ENCODE measurements around the gene CRELD1. TPM values are rescaled to one million over a fixed set of nuclear protein-coding genes. Genes with fewer than 3 reads are reported as not detected.

Gene CRELD1
- total and polyA plus RNA-seq, 2 donors (not counting 1 experiment from before 2014, with no cell fraction given), result 46.8 to 47.6 TPM

GRCh38 chr3:9940746-9941145 lies 7.1 kb downstream of the CRELD1 start:
- Mint-ChIP-seq H3K9me3 (ENCODE audit: insufficient read depth) (no peaks in the 10 kb centered on the region), H3K27me3 (no peaks in the 10 kb centered on the region), H3K4me3 (no peak overlapping the region), H3K27ac (no peak overlapping the region), H3K4me1 (peaks cover 5% of the 10 kb centered on the region)
- no peak overlapping the region for H3K27ac ChIP-seq (ENCODE audit: low read length in 2 of 2)
- intact Hi-C loops (cut with micrococcal nuclease), result no loop called here
- no peaks in the 10 kb centered on the region for H3K4me1 ChIP-seq (ENCODE audit: control insufficient read depth in 2 of 2, insufficient read depth in 2 of 2, low read length in 2 of 2)
- peaks cover 6% of the 10 kb centered on the region for H3K79me2 ChIP-seq (ENCODE audit: control insufficient read depth, insufficient read depth, low read length)
- no peaks in the 10 kb centered on the region for H4K20me1 ChIP-seq (ENCODE audit: control insufficient read depth, insufficient read depth, low read length, poor library complexity, severe bottlenecking)
- DNase-seq (no peak), ATAC-seq (ENCODE audit: low read depth) (no peak)
- H3K36me3 ChIP-seq (replicated peaks in 1 of 2; ENCODE audit: control extremely low read depth in 1 of 2, control insufficient read depth in 1 of 2, extremely low read depth in 1 of 2, insufficient read depth in 2 of 2, low read length in 1 of 2), result peaks cover 0 to 25% of the 10 kb centered on the region in 2 experiments
- no peak overlapping the region for H3K4me2 ChIP-seq (replicated peaks; ENCODE audit: low read depth, low read length, poor library complexity, severe bottlenecking)
- no peaks in the 10 kb centered on the region for H3K27me3 ChIP-seq (replicated peaks in 1 of 4; ENCODE audit: control extremely low read depth in 1 of 4, control insufficient read depth in 3 of 4, insufficient read depth in 4 of 4, low read length in 3 of 4)
- POLR2A ChIA-PET, result no interaction called here
- no peak overlapping the region for H3K4me3 ChIP-seq (ENCODE audit: control extremely low read depth in 1 of 5, extremely low read depth in 1 of 5, insufficient read depth in 1 of 5, low read depth in 2 of 5, low read length in 4 of 5)
- H2AFZ ChIP-seq (ENCODE audit: insufficient read depth, low read depth, low read length, poor library complexity, severe bottlenecking), result no peak overlapping the region
- no peak overlapping the region for H3K9ac ChIP-seq (ENCODE audit: low read length)
- 98% methylated on average over 9 of the region's 10 CpGs for WGBS (ENCODE audit: insufficient coverage)
- TF ChIP-seq CTCF (IDR thresholded peaks at IDR 0.05), result no peak
- TF ChIP-seq EZH2 (IDR thresholded peaks at IDR 0.05; ENCODE audit: borderline replicate concordance, insufficient read depth, low read depth, low read length, poor library complexity, severe bottlenecking), result no peak
- H3K9me3 ChIP-seq (ENCODE audit: control extremely low read depth in 1 of 3, control insufficient read depth in 2 of 3, insufficient read depth in 1 of 3, low read length in 2 of 3), result no peaks in the 10 kb centered on the region
- CTCF ChIA-PET, result no interaction called here

- no peaks in the 10 kb centered on the region for H3K9me3 ChIP-seq (ENCODE audit: control extremely low read depth in 1 of 3, control insufficient read depth in 2 of 3, insufficient read depth in 1 of 3, low read length in 2 of 3)
- peaks cover 0 to 18% of the 10 kb centered on the region in 2 experiments for H3K36me3 ChIP-seq (replicated peaks in 1 of 2; ENCODE audit: control extremely low read depth in 1 of 2, control insufficient read depth in 1 of 2, extremely low read depth in 1 of 2, insufficient read depth in 2 of 2, low read length in 1 of 2)
- no peaks in the 10 kb centered on the region for H4K20me1 ChIP-seq (ENCODE audit: control insufficient read depth, insufficient read depth, low read length, poor library complexity, severe bottlenecking)
- Mint-ChIP-seq H3K27me3 (no peaks in the 10 kb centered on the region), H3K9me3 (ENCODE audit: insufficient read depth) (no peaks in the 10 kb centered on the region), H3K27ac (peak overlapping the region; percentile 53), H3K4me1 (peaks cover 5% of the 10 kb centered on the region), H3K4me3 (no peak overlapping the region)
- CTCF ChIA-PET, result interaction anchor here (1.7 kb wide), 1 partner anchor 9 kb away, joined by 8 read pairs; the partner anchor contains the start of gene CRELD1
- intact Hi-C loops (cut with micrococcal nuclease), result no loop called here
- TF ChIP-seq EZH2 (IDR thresholded peaks at IDR 0.05; ENCODE audit: borderline replicate concordance, insufficient read depth, low read depth, low read length, poor library complexity, severe bottlenecking) (no peak), CTCF (IDR thresholded peaks at IDR 0.05) (no peak)
- 86% methylated on average over 1 of the region's 4 CpGs for WGBS (ENCODE audit: insufficient coverage)
- DNase-seq (no peak), ATAC-seq (ENCODE audit: low read depth) (no peak)
- no peaks in the 10 kb centered on the region for H3K27me3 ChIP-seq (replicated peaks in 1 of 4; ENCODE audit: control extremely low read depth in 1 of 4, control insufficient read depth in 3 of 4, insufficient read depth in 4 of 4, low read length in 3 of 4)
- POLR2A ChIA-PET, result no interaction called here
- H3K4me2 ChIP-seq (replicated peaks; ENCODE audit: low read depth, low read length, poor library complexity, severe bottlenecking), result no peak overlapping the region
- H2AFZ ChIP-seq (ENCODE audit: insufficient read depth, low read depth, low read length, poor library complexity, severe bottlenecking), result no peak overlapping the region
- H3K79me2 ChIP-seq (ENCODE audit: control insufficient read depth, insufficient read depth, low read length), result peaks cover 4% of the 10 kb centered on the region
- H3K9ac ChIP-seq (ENCODE audit: low read length), result no peak overlapping the region
- no peak overlapping the region for H3K4me3 ChIP-seq (ENCODE audit: control extremely low read depth in 1 of 5, extremely low read depth in 1 of 5, insufficient read depth in 1 of 5, low read depth in 2 of 5, low read length in 4 of 5)
- no peak overlapping the region for H3K27ac ChIP-seq (ENCODE audit: low read length in 2 of 2)
- H3K4me1 ChIP-seq (ENCODE audit: control insufficient read depth in 2 of 2, insufficient read depth in 2 of 2, low read length in 2 of 2), result peaks cover 0 to 5% of the 10 kb centered on the region in 2 donors
Observed at GRCh38 chr3:9942164-9942563, 8.5 kb downstream of the CRELD1 start.

All from B cell (primary cell).